Measurements from ENCODE around the gene PKNOX2.

Gene PKNOX2

GRCh38 chr11:125313271-125314219 lies 149.0 kb downstream of the PKNOX2 start:
- no peak for DNase-seq (ENCODE audit: low read depth in 2 of 2)

DNA sequence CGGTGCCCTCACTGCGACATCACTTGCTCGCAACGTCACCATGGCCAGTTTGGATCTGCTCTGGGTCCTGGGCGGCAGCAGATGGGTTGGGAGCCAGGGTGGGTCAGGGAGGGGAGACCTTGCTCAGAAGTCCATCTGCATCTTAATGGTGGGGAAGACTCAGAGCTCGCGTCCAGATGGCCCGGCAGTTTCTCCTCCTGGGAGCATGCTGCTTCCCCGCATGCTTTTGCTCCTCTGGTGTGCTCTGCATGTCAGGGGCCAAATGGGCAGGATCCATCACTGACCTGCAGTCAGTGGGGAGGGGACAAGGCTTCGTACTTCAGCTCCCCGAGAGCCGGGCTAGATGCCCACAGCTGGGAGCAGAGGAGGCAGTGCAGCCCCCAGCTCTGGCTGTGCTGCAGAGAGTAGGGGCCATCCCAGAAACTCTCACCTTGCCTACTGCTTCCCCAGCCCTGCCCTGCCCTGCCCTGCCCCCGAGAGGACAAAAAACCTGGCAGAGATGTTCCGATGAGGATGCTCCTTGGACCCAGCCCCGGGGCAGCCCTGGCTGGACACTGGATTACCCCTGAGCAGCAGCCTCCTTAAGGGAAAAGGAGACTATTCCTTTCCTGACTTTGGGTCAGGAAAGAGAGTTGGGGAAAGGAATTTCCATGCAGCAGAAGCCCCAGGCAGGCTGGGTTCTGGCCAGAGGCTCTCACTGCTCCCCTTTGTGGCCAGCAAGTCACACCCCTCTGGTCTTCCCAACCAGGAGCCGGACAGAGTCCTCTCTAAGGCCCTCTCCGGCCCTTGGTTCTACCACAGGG lies 149.9 kb downstream of the PKNOX2 start:
- no peak for DNase-seq (ENCODE audit: low read depth in 2 of 2)

GRCh38 chr11:125315079-125315740 lies 150.7 kb downstream of the PKNOX2 start:
- DNase-seq (ENCODE audit: low read depth in 2 of 2), result no peak

DNA sequence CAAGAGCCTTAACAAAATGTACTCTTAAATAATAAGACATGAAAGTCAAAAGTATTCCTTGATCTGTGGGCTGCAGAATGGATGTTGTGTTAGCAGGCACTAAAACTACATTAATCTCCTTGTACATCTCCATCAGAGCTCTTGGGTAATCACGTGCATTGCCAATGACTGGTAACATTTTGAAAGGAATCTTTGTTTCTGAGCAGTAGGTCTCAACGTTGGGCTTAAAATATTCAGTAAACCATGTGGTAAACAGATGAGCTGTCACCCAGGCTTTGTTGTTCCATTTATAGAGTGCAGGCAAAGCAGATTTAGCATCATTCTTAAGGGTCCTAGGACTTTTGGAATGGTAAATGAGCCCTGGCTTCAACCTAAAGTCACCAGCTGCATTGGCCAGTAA lies 152.9 kb downstream of the PKNOX2 start:
- DNase-seq (ENCODE audit: low read depth in 2 of 2), result no peak

DNA sequence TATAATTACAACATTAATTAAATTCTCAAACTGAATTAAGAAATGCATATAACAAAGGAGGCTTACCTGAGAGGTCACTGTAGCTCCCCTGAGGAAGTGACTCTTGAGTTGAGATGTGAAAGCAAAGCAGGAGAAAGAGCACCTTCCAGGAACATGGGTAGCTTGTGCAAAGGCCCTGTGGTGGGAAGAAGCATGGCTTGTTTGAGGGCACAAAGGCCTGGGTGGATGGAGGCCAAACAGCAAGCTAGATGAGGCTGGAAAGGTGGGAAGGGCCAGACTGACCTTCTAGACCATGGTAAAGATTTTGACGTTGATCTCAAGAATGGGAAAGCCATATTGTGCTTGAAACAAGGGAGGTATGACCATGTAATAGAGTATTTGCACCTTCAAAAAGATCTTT lies 155.1 kb downstream of the PKNOX2 start:
- DNase-seq (ENCODE audit: low read depth in 2 of 2), result no peak

- peak in 1 of 2 donors; percentile 7 for DNase-seq (ENCODE audit: low read depth in 2 of 2)
Observed at GRCh38 chr11:125320347-125321076, 156.0 kb downstream of the PKNOX2 start.

GRCh38 chr11:125322289-125322688 lies 157.7 kb downstream of the PKNOX2 start:
- no peak for DNase-seq (ENCODE audit: low read depth in 2 of 2)

GRCh38 chr11:125325196-125325595 lies 160.6 kb downstream of the PKNOX2 start:
- no peak for DNase-seq (ENCODE audit: low read depth in 2 of 2)

GRCh38 chr11:125326126-125326525 lies 161.6 kb downstream of the PKNOX2 start:
- no peak for DNase-seq (ENCODE audit: low read depth in 2 of 2)

DNA sequence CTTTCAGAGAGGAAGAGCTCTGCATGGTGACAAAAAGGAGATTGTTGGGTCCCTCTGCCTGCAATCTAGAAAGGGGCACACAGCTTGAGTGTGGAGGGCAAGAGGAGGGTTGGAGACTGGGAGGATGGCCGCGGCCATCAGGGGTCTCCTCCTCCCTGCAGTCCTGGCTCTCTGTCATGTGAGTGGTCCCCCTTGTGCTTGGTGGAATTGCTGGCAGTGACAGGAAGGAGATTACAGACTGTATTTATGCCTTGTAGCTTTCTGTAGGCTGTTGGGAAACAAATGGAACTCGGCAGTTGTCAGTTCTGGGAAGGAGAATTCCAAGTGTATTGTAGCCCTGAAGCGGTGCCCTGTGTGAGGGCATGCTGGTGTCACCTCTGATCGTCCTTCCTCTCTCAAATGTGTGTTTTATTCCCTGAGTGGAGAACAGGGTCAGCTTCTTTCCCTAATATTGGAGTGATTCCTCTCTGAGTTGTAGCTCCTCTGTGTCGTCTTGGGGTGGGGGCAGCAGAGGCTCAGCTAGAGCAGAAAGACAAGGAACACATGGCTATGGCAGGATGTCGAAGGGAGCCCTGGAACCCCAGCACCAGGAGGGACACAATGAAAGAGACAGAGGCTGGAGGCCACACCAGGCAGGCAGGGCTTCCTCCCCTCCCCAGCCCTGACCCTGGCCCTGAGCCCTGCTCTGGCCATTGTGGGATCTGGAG lies 163.1 kb downstream of the PKNOX2 start:
- no peak for DNase-seq (ENCODE audit: low read depth in 2 of 2)

GRCh38 chr11:125328225-125328580 lies 163.7 kb downstream of the PKNOX2 start:
- no peak for DNase-seq (ENCODE audit: low read depth in 2 of 2)

DNA sequence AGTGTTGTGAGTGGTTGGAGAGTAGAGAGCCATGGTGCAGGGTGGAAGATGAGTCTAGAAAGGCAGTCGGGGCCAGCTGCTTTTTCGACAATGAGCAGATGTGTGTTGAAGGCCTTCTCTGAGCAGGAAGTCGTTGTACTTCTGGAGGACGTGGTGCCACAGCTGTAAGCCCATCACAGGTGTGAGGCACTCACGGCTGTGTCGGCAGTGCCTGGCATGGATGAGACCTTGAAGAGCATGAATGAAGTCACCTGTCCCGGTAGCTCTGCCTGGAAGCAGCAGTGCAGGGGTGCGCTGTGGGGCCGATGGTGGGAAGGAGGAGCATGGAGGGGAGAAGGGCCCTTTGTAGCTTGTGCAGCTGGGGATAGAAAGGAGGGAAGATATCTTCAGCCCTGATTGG lies 165.2 kb downstream of the PKNOX2 start:
- no peak for DNase-seq (ENCODE audit: low read depth in 2 of 2)

DNA sequence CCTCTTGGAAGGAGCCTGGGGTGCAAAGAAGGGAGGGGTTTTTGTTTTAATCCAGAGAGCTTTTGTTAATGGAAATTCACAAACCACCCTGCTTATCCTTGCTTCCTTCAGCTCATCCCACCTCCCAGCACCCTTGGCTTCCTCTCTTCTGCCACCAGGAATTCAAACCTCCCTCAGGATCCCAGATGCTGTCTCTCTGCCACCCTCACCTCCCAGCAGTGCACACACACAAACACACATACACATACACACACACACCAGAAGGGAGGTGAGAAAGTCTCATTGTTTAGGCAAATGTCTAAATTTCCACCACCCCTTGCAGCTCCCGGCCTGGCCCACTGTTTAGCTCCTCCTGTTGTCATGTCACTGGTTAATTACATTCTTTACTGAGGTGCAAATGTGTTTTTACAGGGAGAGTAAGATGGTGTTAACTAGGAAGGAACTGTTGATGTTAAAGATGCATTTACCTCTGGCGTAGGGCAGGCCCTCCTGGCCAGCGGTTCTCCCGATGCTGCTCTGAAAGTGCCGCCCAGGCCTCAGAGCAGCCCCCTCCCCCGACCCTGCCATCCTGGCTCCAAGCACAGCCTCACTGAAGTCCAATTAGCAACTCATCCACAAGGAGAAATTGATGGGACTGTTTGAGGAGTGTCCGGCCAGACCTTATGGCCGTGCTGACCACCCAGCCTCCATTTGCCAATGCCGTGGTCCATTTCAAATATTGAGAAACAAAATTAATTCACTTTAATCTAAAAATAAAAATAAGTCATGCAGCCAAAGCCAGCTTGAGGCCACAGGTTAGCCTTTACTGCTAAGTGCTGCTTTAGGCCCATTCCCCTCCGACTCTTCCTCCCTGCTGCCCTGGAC lies 166.1 kb downstream of the PKNOX2 start:
- DNase-seq (ENCODE audit: low read depth in 2 of 2), result no peak

DNA sequence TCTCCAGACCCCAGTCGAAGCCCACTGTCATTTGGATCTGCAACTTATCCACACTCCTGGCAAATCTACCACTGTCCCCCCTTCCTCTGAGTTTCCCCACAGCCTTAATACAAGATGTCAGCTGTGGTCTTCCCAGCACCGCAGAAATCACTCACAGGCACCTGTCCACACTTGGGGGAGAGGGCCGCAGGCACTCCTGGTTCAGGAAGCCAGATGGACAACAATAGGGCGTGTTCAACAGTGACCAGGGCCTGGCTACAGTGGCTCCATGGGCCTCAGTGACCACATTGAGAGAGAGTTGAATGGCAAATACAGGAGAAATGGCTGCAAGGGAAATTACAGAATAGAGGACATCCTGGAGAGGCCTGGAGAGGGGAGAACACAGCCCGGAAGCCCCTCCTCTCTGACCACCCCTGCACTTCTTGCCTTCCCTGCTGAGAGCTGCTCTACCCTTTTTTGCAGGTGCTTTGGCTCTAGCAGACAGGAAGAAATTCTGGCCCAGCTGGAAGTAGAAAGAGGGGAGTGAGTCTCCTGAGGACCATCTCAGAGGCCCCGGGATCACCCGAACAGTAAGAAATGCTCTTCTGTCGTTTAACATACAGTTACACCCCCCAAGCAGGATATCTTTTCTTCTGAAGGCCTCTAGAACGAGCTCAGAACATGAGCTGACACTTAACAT lies 166.9 kb downstream of the PKNOX2 start:
- no peak for DNase-seq (ENCODE audit: low read depth in 2 of 2)

DNA sequence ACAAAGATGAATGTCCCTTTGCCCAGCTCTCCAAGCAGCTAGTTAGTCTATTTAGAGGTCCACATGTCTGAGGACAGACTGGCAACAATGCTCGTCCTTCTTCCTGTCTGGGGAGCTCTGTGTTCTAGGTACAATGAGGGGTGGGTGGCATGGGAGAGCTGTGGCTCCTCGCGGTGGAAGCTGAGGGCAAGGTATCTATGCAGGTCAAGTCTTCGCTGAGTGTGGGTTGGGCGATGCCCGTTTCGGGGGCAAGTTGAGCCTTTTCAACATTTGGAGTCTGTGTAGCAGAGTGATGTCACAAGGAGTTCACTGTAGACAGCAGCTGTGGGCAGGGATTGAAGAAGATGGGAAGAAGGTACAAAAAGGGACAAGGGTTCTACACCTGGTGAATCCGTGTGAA lies 168.3 kb downstream of the PKNOX2 start:
- DNase-seq (ENCODE audit: low read depth in 2 of 2), result no peak

DNA sequence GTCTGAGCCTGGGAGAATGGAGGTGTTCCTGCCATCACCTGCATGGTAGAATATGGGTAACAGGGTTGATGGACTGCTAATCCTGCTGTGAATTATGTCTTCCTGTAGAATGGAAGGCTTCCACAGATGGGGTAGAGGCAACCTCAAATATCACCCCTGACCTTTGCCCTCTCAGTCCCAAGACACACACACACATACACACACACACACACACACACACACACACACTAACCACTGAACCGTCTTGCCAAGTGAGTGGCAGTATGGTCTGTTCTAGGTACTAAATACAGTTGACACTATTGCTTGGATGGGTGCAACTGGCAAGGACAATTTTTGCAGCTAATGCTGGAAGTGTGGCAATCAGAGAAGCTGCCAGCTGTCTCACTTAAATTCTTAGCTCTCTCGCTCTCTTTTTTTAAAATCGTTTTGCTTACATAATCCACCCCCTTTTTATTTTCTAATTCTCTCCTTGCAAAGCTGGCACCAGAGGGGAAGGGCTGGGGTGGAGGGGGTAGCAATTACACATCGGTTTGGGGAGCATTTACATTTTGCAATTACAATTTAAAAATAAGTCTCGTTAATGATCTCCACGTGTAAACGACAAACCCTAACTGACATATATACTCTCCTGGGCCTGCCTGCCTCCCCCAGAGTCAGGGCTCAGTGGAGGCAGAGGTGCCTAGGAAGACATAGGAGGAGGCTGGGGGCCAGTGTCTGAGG lies 169.0 kb downstream of the PKNOX2 start:
- DNase-seq (ENCODE audit: low read depth in 2 of 2), result no peak

- no peak for DNase-seq (ENCODE audit: low read depth in 2 of 2)
Observed at GRCh38 chr11:125335106-125335505, 170.6 kb downstream of the PKNOX2 start.
